Stimulated activated naive CD4-positive, alpha-beta T cell treated with Interleukin-2 at 50 U/mL for 16 hours (primary cell): ENCODE results near the gene CEACAM21.

Experiments used
- DNase-seq: peaks from one replicate; lab custom pipeline; 2025; lab: John Stamatoyannopoulos, UW

CEACAM21 gene

GRCh38 chr19:41619018-41619556, 43.1 kb downstream of the CEACAM21 start:
- no peak for DNase-seq

DNA sequence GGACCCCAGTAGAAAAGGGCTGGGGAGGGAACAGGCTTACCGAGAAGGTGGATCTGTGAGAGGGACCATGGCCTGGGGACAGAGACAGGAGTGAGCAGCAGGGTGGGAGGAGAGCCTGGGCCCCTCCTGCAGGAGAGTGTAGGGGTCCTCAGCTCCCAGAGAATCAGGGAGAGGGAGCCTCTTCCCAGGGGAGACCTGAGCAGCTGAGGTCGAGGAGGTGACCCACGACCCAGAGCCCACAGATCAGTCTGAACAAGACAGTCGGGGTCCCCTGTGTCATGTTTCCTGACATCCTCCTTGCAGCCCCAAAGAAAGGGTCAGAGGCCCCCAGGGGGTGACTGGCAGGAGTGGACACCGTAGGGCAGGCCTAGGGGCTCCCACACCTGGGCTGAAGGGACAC, 44.2 kb downstream of the CEACAM21 start:
- DNase-seq: no peak

- no peak for DNase-seq
Measured at GRCh38 chr19:41621226-41621625, 45.3 kb downstream of the CEACAM21 start.

GRCh38 chr19:41621654-41622053, 45.7 kb downstream of the CEACAM21 start:
- DNase-seq: no peak

- DNase-seq: no peak
Measured at GRCh38 chr19:41623360-41623759, 47.4 kb downstream of the CEACAM21 start.

DNA sequence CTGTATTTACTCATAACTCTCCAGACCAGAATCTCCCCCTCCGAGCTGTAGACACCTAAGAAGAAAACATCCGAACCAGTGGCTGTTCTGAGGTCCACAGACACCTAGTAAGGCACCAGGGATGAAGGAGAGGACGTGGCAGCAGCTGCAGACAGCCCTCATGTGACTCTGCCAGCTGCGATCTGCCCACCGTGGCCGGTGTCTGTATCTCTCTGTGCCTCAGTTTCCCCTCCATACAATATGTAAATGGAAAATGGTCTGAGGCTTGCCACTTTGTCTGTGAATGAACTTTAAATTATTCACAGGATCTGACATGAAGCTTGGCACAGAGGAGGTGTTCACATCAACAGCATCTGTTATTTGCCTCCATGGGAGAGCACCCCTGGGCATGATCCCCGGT, 48.5 kb downstream of the CEACAM21 start:
- no peak for DNase-seq

GRCh38 chr19:41624937-41625336, 49.0 kb downstream of the CEACAM21 start:
- DNase-seq: no peak

GRCh38 chr19:41626278-41626677, 50.3 kb downstream of the CEACAM21 start:
- DNase-seq: no peak

GRCh38 chr19:41626877-41627276, 50.9 kb downstream of the CEACAM21 start, which contains the start of gene CEACAM4:
CEACAM4 (minus strand) TSS chr19:41627074; CDS start chr19:41626963, 111 bp downstream.
- DNase-seq: no peak

DNA sequence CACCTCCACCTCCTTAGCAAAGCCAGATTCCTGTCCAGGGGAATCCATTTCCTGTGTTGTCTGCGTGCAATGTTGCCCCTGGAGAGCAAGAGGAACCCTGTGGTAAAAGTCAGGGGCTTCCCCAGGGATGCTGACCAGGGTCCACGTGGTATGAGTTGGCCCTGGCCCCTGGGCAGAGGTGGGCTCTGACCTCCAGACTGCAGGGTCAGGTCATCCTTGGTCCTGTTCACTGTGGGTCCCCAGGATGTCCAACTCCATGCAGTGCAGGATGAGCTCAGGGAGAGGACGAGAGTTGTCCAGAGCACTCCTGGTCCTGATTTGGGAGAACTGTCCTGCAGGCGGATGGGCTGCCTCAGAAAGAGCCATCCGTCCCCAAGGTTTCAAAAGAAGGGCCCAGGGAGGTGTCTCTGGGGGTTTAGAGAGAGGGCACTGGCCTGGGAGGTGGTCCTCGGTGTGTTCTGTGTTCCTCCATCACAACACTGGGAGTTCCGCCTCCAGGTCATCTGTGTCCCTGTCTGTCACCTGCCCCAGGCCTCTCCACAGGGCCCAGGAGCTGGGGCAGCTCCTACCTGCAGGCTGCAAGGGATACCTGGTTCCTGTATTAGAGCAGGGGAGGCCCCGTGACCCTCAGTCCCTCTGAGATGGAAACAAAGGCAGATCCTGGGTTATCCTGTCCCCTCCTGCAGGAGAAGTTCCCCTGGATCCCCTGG, 52.2 kb downstream of the CEACAM21 start:
- DNase-seq: no peak
